Inferior parietal cortex (tissue), 1 donor: Measurements from ENCODE around the gene HIGD1B.
A peak's percentile ranks its signal among the peaks of the same experiment; 100 is the strongest.

Experiments
- DNase-seq: peaks from one replicate; pipeline ENCODE4 v3.0.0-alpha.2; 2016; ENCODE audit errors: extremely low spot score

Gene HIGD1B

DNA sequence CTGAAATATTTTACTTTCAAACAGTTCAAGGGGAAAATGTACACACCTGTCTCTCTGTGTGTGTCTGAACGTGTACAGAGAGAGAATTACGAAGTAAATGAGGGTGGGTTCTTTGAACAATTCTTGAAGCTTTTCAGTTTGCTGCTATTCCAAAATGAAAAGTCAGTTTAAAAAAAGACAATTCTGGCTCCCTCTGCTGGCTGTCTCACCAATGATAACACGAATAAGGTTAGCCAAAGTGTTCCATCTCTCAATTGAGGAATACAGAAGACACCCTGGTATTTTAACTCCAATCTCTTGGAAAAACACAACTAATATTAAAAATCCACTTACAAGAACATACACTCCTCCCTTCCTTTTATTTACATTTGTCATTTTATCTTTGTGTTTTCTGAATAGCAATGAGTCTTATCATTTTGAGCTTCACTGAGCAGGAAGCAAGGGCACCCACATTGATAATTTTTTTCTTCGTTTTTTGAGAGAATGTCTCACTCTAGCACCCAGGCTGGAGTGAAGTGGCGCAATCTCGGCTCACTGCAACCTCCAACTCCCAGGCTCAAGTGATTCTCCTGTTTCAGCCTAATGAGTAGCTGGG lies 31.0 kb downstream of the HIGD1B start:
- peak; percentile 72 for DNase-seq

GRCh38 chr17:44879376-44879775 lies 31.7 kb downstream of the HIGD1B start:
- no peak for DNase-seq

- no peak for DNase-seq
These were observed 32.4 kb downstream of the HIGD1B start for GRCh38 chr17:44880062-44880461.

DNA sequence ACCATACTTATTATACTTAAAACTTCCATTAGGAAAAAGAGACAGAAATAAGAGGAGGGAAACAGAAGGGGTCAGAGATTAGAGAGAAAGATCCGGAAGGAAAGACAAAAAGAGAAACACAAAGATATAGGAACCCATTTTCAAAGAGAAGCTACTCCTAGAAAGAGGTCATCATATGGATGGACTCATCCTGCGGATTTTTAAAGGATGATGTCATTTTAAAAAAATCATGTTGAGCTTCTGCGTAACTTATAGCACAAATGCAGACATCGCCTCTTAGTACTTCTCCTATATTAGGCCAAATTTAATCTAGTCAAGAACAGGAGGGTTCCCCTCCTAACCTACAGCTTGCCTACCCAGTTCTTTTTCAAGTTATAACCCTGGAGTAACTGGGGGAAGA lies 33.5 kb downstream of the HIGD1B start:
- DNase-seq: no peak

GRCh38 chr17:44884941-44885340 lies 37.3 kb downstream of the HIGD1B start:
- DNase-seq: no peak

DNA sequence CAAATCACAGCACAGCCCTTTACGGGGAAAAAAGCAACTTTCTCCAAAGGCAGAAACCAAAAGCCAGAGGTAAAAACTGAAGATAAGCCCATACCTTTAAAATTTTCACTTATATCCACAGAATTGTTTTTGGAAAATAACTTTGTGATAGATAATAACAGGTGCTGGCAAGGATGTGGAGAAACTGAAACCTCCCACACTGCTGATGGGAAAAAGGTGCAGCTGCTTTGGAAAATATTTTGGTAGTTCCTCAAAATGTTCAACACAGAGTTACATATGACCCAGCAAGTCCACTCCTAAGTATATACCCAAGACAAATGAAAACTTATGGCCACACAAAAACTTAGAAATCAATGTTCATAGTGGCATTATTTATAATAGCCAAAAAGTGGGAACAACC lies 39.3 kb downstream of the HIGD1B start:
- DNase-seq: no peak

DNA sequence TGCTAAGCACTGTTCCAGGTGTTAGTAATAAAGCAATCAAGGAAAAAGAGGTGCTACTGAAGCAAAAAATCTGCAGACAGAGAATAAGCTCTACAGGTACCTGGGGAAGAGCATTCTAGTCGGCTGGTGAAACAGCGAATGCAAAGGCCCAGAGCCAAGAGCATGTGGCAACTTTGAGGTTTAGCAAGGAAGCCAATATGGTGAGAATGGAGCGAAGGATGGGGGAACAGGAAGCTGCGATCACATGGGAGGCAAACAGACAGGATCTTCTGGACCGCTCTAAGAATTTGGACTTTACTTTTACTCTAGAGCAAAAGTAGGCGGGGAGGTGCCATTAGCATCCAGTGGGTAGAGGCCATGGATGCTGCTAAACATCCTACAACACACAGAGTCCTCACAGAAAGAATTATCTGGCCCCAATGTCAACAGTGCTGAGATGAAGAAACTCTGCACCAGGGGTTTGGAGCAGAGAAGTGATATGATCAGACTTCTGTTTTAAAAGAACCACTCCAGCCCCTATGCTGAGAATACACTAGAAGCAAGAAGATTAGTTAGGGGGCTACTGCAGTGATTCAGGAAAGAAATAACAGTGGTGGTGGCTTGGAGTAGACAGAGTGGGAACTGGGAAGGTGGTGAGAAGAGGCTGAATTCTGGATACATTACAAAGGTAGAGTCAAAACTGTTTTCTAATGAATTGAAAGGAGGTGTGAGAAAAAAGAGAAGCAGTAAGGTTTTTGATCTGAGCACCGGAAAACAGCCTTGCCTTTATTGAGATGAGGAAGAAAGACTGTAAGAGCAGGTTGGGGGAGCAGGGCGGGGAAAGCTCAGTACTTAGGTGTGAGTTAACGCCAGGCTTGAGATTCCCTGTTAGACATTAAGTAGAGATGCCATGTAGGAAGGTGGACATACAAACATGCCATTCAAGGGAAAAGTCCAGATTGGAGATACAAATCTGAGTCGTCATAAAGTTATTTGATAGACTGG lies 40.6 kb downstream of the HIGD1B start:
- no peak for DNase-seq

- DNase-seq: no peak
These were observed 41.3 kb downstream of the HIGD1B start for GRCh38 chr17:44889003-44889402.

- no peak for DNase-seq
These were observed 44.6 kb downstream of the HIGD1B start for GRCh38 chr17:44892250-44892649.

DNA sequence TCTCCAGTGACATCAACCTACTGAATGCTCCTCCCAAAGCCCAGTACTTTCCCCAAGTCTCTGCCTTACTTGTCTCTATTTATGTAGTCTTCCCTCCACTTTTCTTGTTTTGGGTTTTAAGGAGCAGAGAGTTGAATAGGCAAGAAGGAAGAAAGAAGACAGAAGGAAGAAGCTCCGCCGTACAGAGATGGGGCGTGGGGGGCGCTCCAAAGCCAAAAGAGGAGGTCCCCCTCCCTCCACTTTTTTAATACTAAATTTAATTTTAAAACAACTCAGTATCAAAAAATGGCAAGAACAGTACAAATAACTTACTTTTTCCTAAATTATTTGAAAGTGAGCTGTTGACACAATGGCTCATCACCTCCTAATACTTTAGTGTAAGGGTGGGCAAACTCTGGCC lies 47.0 kb downstream of the HIGD1B start:
- DNase-seq: no peak

- DNase-seq: no peak
These were observed 51.0 kb downstream of the HIGD1B start for GRCh38 chr17:44898768-44899073.

GRCh38 chr17:44899074-44899782 lies 51.5 kb downstream of the HIGD1B start, which contains the start of gene EFTUD2:
Gene EFTUD2 (minus strand): TSS chr17:44899445. CDS start chr17:44894521, 4,924 bp downstream.
- DNase-seq: peak; percentile 90
